Activated CD4-positive, alpha-beta T cell treated with anti-CD3 and anti-CD28 coated beads, Interleukin-2, amount 10 ng/mL, durations not matched to agents 24 days and 14 days (primary cell): ENCODE data around the gene TAAR2. TPM values are rescaled to one million over a fixed set of nuclear protein-coding genes. Genes with fewer than 3 reads are reported as not detected.

Experiments used
- DNase-seq: peaks from one replicate; pipeline ENCODE4 v3.0.0; 2022
- H3K27ac Mint-ChIP-seq: one replicate; pipeline ENCODE4 v1.8.0; 2022; ENCODE audit warnings: mild to moderate bottlenecking, mixed read lengths
- H3K27me3 Mint-ChIP-seq: one replicate; pipeline ENCODE4 v1.8.0; 2022; ENCODE audit warnings: mixed read lengths
- H3K36me3 Mint-ChIP-seq: one replicate; pipeline ENCODE4 v1.8.0; 2022; ENCODE audit warnings: low read depth, mild to moderate bottlenecking, mixed read lengths
- H3K4me1 Mint-ChIP-seq: one replicate; pipeline ENCODE4 v1.8.0; 2021; ENCODE audit warnings: mixed read lengths
- H3K4me3 Mint-ChIP-seq: one replicate; pipeline ENCODE4 v1.8.0; 2022; ENCODE audit warnings: mild to moderate bottlenecking, moderate library complexity, mixed read lengths
- H3K9me3 Mint-ChIP-seq: one replicate; pipeline ENCODE4 v1.8.0; 2021; ENCODE audit warnings: mixed read lengths
- intact Hi-C: fragments of 100-400 bp; cut with micrococcal nuclease; formaldehyde crosslinking; loops from one replicate; pipeline ENCODE4 v1.15.1; 2023
- total RNA-seq: library from RNA; stranded (reverse); gene quantifications from 2 replicates; pipeline ENCODE4 v1.2.3, GENCODE V29; 2022

The TAAR2 gene, protein sequence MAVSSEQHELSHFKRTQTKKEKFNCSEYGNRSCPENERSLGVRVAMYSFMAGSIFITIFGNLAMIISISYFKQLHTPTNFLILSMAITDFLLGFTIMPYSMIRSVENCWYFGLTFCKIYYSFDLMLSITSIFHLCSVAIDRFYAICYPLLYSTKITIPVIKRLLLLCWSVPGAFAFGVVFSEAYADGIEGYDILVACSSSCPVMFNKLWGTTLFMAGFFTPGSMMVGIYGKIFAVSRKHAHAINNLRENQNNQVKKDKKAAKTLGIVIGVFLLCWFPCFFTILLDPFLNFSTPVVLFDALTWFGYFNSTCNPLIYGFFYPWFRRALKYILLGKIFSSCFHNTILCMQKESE
- not detected in 2 replicates for total RNA-seq

DNA sequence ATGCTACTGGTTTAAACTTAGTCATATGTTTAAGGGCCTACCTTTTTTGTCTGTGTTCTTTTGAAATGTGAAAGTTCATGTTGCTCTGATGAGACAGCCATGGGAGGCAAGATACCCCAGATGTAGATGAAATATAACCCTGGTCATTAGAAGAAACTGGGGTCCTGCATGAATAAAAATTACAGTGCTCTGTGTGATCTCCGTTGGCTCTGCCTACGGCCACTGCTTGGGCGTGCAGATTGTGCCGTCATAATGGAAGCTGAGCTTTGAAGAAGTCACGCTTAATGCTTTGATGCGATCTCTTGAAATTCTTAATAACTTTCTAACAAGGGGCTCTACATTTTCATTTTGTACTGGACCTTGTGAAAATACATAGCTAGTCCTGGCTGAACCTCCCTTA lies at the start of gene TAAR2:
TSS of gene TAAR2 (minus strand) at position 101 of the 400 bp plus-strand sequence. CDS start at position 101, 0 bp downstream.
- Mint-ChIP-seq H3K27ac (no peak within 1 kb of the TSS), H3K27me3 (peaks cover 20% of the 10 kb centered on the region), H3K4me3 (no peak within 1 kb of the TSS), H3K4me1 (no peaks in the 10 kb centered on the region), H3K36me3 (no peaks in the 10 kb centered on the region), H3K9me3 (no peaks in the 10 kb centered on the region)
- DNase-seq = no peak
- intact Hi-C loops = no loop called here

DNA sequence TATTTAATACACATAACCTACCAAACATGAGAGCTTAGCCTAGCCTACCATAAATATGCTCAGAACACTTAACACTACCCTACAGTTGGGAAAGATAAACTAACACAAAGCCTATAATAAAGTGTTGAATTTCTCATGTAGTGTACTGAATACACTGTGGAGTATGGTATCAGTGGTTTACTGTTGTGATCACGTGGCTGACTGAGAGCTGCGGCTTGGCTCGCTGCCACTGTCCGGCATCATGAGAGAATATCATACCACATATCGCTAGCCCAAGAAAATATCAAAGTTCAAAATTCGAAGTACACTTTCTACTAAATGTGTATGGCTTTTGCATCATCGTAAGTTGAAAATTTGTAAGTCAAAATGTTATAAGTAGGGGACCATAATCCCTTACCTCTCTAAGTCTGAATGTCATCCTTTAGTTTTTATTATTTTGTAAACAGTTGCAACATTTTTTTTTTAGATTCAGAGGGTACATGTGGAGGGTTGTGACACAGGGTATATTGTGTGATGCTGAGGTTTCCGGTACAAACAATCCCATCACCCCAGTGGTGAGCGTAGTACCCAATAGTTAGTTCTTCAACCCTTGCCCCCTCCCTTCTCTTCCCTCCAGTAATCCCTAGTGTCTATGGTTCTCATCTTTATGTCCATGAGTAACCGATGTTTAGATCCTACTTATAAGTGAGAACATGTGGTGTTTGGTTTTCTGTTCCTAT lies 49.5 kb upstream of the TAAR2 start:
- Mint-ChIP-seq H3K4me3 (no peak overlapping the region), H3K9me3 (no peaks in the 10 kb centered on the region), H3K27me3 (peaks cover 19% of the 10 kb centered on the region), H3K36me3 (no peaks in the 10 kb centered on the region), H3K27ac (no peak overlapping the region), H3K4me1 (peaks cover 6% of the 10 kb centered on the region)
- DNase-seq = no peak
- intact Hi-C loops = no loop called here

DNA sequence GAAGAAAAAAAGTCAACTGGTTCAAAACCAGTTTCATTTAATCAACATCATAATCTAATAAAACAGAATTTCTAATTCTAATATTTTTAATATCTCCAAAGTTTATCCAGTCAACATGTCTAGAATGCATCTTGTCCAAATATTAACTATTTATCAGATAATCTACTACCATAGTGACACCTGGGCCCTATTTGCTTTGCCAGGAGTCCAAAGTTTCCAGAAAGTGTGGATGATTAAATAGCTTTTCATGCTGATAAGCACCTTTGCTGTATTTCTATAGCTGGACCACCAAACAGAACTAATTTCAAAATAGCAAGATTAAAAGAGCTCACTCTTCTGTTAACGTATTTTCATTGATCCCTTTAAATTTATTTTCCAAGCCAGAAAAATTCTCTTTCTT lies 47.2 kb upstream of the TAAR2 start:
- Mint-ChIP-seq H3K36me3 (no peaks in the 10 kb centered on the region), H3K9me3 (no peaks in the 10 kb centered on the region), H3K27me3 (peaks cover 19% of the 10 kb centered on the region), H3K27ac (no peak overlapping the region), H3K4me1 (peaks cover 6% of the 10 kb centered on the region), H3K4me3 (no peak overlapping the region)
- DNase-seq = no peak
- intact Hi-C loops = no loop called here

- H3K9me3 Mint-ChIP-seq = no peaks in the 10 kb centered on the region
- DNase-seq = peak; percentile 56
- intact Hi-C loops = loop anchor here (1.0 to 10.0 kb wide), 3 partner anchors 99 to 135 kb away; partner anchors contain the start of gene TAAR9
- no peak overlapping the region for H3K4me3 Mint-ChIP-seq
- peaks cover 19% of the 10 kb centered on the region for H3K27me3 Mint-ChIP-seq
- peaks cover 4% of the 10 kb centered on the region for H3K4me1 Mint-ChIP-seq
- H3K27ac Mint-ChIP-seq = no peak overlapping the region
- H3K36me3 Mint-ChIP-seq = no peaks in the 10 kb centered on the region
Measured at GRCh38 chr6:132669690-132670291, 45.7 kb upstream of the TAAR2 start.

- H3K9me3 Mint-ChIP-seq = no peaks in the 10 kb centered on the region
- H3K27ac Mint-ChIP-seq = no peak overlapping the region
- no peak overlapping the region for H3K4me3 Mint-ChIP-seq
- intact Hi-C loops = loop anchor here (10.0 kb wide), 1 partner anchor 131 kb away; the partner anchor contains the start of gene TAAR9
- H3K4me1 Mint-ChIP-seq = peaks cover 4% of the 10 kb centered on the region
- no peak for DNase-seq
- peaks cover 17% of the 10 kb centered on the region for H3K27me3 Mint-ChIP-seq
- no peaks in the 10 kb centered on the region for H3K36me3 Mint-ChIP-seq
Measured at GRCh38 chr6:132666118-132666517, 42.0 kb upstream of the TAAR2 start.

GRCh38 chr6:132664309-132665034 lies 40.4 kb upstream of the TAAR2 start:
- intact Hi-C loops = loop anchor here (10.0 kb wide), 1 partner anchor 130 kb away; the partner anchor contains the start of gene TAAR9
- H3K27ac Mint-ChIP-seq = no peak overlapping the region
- H3K4me3 Mint-ChIP-seq = no peak overlapping the region

DNA sequence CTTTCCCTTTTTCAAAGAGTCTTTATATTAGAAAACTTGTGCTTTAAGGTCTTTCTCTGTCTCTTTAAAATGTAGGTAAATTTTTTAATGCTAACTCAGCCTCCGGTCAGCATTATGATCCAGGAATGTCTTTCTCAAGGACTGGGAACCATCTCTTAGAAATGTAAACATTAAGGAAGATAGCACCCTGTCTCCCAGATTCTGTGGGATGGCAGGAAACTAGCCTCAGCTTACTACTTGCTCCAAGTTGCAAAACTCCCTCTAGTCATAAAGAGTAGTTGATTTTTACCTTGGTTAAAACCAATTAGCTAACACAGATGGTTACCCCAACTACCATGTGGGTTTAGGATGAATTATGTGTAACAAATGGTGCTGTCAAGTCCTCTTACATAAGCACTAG lies 39.6 kb upstream of the TAAR2 start:
- H3K27ac Mint-ChIP-seq = no peak overlapping the region
- peaks cover 16% of the 10 kb centered on the region for H3K27me3 Mint-ChIP-seq
- no peaks in the 10 kb centered on the region for H3K4me1 Mint-ChIP-seq
- no peak for DNase-seq
- H3K4me3 Mint-ChIP-seq = no peak overlapping the region
- no peaks in the 10 kb centered on the region for H3K9me3 Mint-ChIP-seq
- H3K36me3 Mint-ChIP-seq = no peaks in the 10 kb centered on the region
- intact Hi-C loops = loop anchor here (10.0 kb wide), 1 partner anchor 129 kb away; the partner anchor contains the start of gene TAAR9

More at GRCh38 chr6:132664309-132665034, 40.4 kb upstream of the TAAR2 start:
- no peaks in the 10 kb centered on the region for H3K9me3 Mint-ChIP-seq
- peaks cover 13% of the 10 kb centered on the region for H3K27me3 Mint-ChIP-seq
- no peak for DNase-seq
- no peaks in the 10 kb centered on the region for H3K4me1 Mint-ChIP-seq
- no peaks in the 10 kb centered on the region for H3K36me3 Mint-ChIP-seq

- Mint-ChIP-seq H3K4me3 (no peak overlapping the region), H3K36me3 (no peaks in the 10 kb centered on the region), H3K27ac (no peak overlapping the region), H3K4me1 (no peaks in the 10 kb centered on the region), H3K9me3 (no peaks in the 10 kb centered on the region), H3K27me3 (peaks cover 9% of the 10 kb centered on the region)
- DNase-seq = no peak
- intact Hi-C loops = loop anchor here (10.0 kb wide), 1 partner anchor 127 kb away; the partner anchor contains the start of gene TAAR9
Measured at GRCh38 chr6:132661906-132662305, 37.8 kb upstream of the TAAR2 start.

- Mint-ChIP-seq H3K27me3 (peaks cover 12% of the 10 kb centered on the region), H3K9me3 (no peaks in the 10 kb centered on the region), H3K4me3 (no peak within 1 kb of the TSS), H3K36me3 (no peaks in the 10 kb centered on the region), H3K27ac (no peak within 1 kb of the TSS), H3K4me1 (no peaks in the 10 kb centered on the region)
- intact Hi-C loops = no loop called here
- no peak for DNase-seq
Measured at GRCh38 chr6:132659082-132659481, 35.0 kb upstream of the TAAR2 start, which contains the start of gene TAAR1. TSS of gene TAAR1 (minus strand) at chr6:132659182. CDS start at chr6:132646003, 13,179 bp downstream.

- H3K36me3 Mint-ChIP-seq = no peaks in the 10 kb centered on the region
- peaks cover 2% of the 10 kb centered on the region for H3K4me1 Mint-ChIP-seq
- H3K27me3 Mint-ChIP-seq = peaks cover 12% of the 10 kb centered on the region
- intact Hi-C loops = no loop called here
- no peaks in the 10 kb centered on the region for H3K9me3 Mint-ChIP-seq
- H3K27ac Mint-ChIP-seq = no peak overlapping the region
- DNase-seq = no peak
- H3K4me3 Mint-ChIP-seq = no peak overlapping the region
Measured at GRCh38 chr6:132651062-132651461, 27.0 kb upstream of the TAAR2 start.

GRCh38 chr6:132650429-132650828 lies 26.4 kb upstream of the TAAR2 start:
- H3K27me3 Mint-ChIP-seq = peaks cover 15% of the 10 kb centered on the region
- no peak overlapping the region for H3K4me3 Mint-ChIP-seq
- no peaks in the 10 kb centered on the region for H3K36me3 Mint-ChIP-seq
- H3K4me1 Mint-ChIP-seq = peaks cover 2% of the 10 kb centered on the region
- DNase-seq = no peak
- no peaks in the 10 kb centered on the region for H3K9me3 Mint-ChIP-seq
- intact Hi-C loops = no loop called here
- H3K27ac Mint-ChIP-seq = no peak overlapping the region

DNA sequence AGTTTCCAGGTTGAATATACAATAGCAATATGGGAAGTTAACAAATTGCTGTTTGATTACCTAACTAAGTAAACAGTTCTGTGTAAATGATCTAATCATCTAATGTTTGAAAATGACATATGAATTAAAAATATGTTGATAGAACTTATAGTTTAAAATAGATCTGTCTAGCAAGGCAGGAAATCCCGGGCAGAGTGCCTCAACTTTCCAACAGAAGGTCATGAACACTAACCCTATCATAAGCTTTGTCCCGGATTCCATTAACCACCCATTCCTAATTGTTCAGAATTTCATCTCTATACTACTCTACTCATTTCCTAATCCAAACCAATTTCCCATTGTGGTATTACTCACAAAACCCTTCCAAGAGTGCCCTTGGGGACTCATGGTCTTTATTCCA lies 24.8 kb upstream of the TAAR2 start:
- Mint-ChIP-seq H3K9me3 (no peaks in the 10 kb centered on the region), H3K4me3 (no peak overlapping the region), H3K36me3 (no peaks in the 10 kb centered on the region), H3K27me3 (peaks cover 17% of the 10 kb centered on the region), H3K4me1 (peaks cover 2% of the 10 kb centered on the region), H3K27ac (no peak overlapping the region)
- DNase-seq = no peak
- intact Hi-C loops = no loop called here

DNA sequence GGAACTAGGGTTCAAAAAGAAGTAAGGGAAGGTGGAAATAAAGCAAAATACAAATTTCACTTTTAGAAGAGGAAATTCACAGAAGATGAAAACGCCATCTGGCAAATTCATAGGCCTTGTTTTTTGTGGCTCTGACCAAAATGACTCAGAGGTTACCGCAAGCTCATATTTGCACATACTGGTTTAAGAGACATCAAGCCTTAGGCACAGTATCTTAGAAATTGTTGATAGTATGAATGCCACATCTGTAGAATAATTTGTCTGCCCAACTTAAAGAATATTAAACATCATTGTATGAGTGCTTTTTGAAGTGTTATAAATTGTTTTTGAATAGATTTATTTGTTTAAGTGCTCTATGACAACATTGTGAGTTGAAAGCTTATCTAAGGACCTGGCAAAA lies 24.3 kb upstream of the TAAR2 start:
- Mint-ChIP-seq H3K4me1 (peaks cover 2% of the 10 kb centered on the region), H3K27me3 (peaks cover 16% of the 10 kb centered on the region), H3K9me3 (no peaks in the 10 kb centered on the region), H3K36me3 (no peaks in the 10 kb centered on the region), H3K4me3 (no peak overlapping the region), H3K27ac (no peak overlapping the region)
- intact Hi-C loops = no loop called here
- peak; percentile 67 for DNase-seq
